Ectodermal cell (in vitro differentiated cells): Measurements from ENCODE around the gene EYS.
"Not testable (repeated sequence)": the region's sequence is repeated elsewhere in the genome, so short reads cannot be mapped to it uniquely, and the experiment has no call there.

Source experiments
- H3K27ac ChIP-seq: 2 replicates; pipeline ENCODE4 v1.7.0; 2013; ENCODE audit warnings: mild to moderate bottlenecking, low read depth, low read length; ENCODE audit not compliant: insufficient read depth, poor library complexity, severe bottlenecking
- H3K27me3 ChIP-seq: 2 replicates; pipeline ENCODE4 v1.7.0; 2013; ENCODE audit warnings: mild to moderate bottlenecking, low read length; ENCODE audit not compliant: insufficient read depth, control insufficient read depth, poor library complexity, severe bottlenecking
- H3K36me3 ChIP-seq: one replicate; pipeline ENCODE4 v1.7.0; 2013; ENCODE audit warnings: low read length; ENCODE audit not compliant: control insufficient read depth, insufficient read depth
- H3K4me1 ChIP-seq: one replicate; pipeline ENCODE4 v1.7.0; 2013; ENCODE audit warnings: low read length; ENCODE audit not compliant: control insufficient read depth, insufficient read depth
- H3K4me3 ChIP-seq: 2 replicates; pipeline ENCODE4 v1.7.0; 2013; ENCODE audit warnings: low read depth, low read length, control low read depth; ENCODE audit not compliant: insufficient read depth
- H3K9me3 ChIP-seq: 2 replicates; pipeline ENCODE4 v1.7.0; 2013; ENCODE audit warnings: mild to moderate bottlenecking, low read length, moderate library complexity; ENCODE audit not compliant: control insufficient read depth
- WGBS, 2 experiments: methylation state at CpG; one replicate each; pipeline ENCODE4 v1.1.7; 2013; ENCODE audit warnings: missing lambda C conversion rate in 2 of 2; 5-methylcytosine and 5-hydroxymethylcytosine counted together

Gene EYS

GRCh38 chr6:64250126-64250525 lies 1456.9 kb downstream of the EYS start:
- no peaks in the 10 kb centered on the region for H3K27me3 ChIP-seq
- WGBS, 2 experiments, result 83 to 87% methylated on average over 3 of the region's 3 CpGs
- H3K27ac ChIP-seq, result no peak overlapping the region
- no peaks in the 10 kb centered on the region for H3K4me1 ChIP-seq
- no peaks in the 10 kb centered on the region for H3K36me3 ChIP-seq
- no peaks in the 10 kb centered on the region for H3K9me3 ChIP-seq
- H3K4me3 ChIP-seq, result no peak overlapping the region

- H3K27ac ChIP-seq, result no peak overlapping the region
- no peak overlapping the region for H3K4me3 ChIP-seq
- no peaks in the 10 kb centered on the region for H3K36me3 ChIP-seq
- H3K4me1 ChIP-seq, result no peaks in the 10 kb centered on the region
- H3K9me3 ChIP-seq, result no peaks in the 10 kb centered on the region
- no peaks in the 10 kb centered on the region for H3K27me3 ChIP-seq
- WGBS, 2 experiments, result 91 to 100% methylated on average over 1 of the region's 1 CpG
These were observed 1457.9 kb downstream of the EYS start for GRCh38 chr6:64249115-64249514.

- H3K27ac ChIP-seq, result no peak overlapping the region
- no peak overlapping the region for H3K4me3 ChIP-seq
- no peaks in the 10 kb centered on the region for H3K36me3 ChIP-seq
- no peaks in the 10 kb centered on the region for H3K9me3 ChIP-seq
- no peaks in the 10 kb centered on the region for H3K4me1 ChIP-seq
- H3K27me3 ChIP-seq, result no peaks in the 10 kb centered on the region
These were observed 1463.4 kb downstream of the EYS start for GRCh38 chr6:64243618-64244017.

- not testable (repeated sequence) for H3K9me3 ChIP-seq, H3K27ac ChIP-seq, H3K4me1 ChIP-seq, H3K27me3 ChIP-seq, H3K4me3 ChIP-seq, H3K36me3 ChIP-seq
- WGBS, 2 experiments, result 85 to 89% methylated on average over 2 of the region's 2 CpGs
These were observed 1468.1 kb downstream of the EYS start for GRCh38 chr6:64238908-64239307.

GRCh38 chr6:64238071-64238470 lies 1469.0 kb downstream of the EYS start:
- H3K4me1 ChIP-seq, result no peaks in the 10 kb centered on the region
- H3K36me3 ChIP-seq, result no peaks in the 10 kb centered on the region
- 95 to 96% methylated on average over 2 of the region's 3 CpGs for WGBS, 2 experiments
- H3K27me3 ChIP-seq, result no peaks in the 10 kb centered on the region
- no peaks in the 10 kb centered on the region for H3K9me3 ChIP-seq
- H3K4me3 ChIP-seq, result no peak overlapping the region
- no peak overlapping the region for H3K27ac ChIP-seq

- 89% methylated on average over 3 of the region's 3 CpGs for WGBS, 2 experiments
- no peaks in the 10 kb centered on the region for H3K27me3 ChIP-seq
- no peaks in the 10 kb centered on the region for H3K4me1 ChIP-seq
- no peak overlapping the region for H3K4me3 ChIP-seq
- no peak overlapping the region for H3K27ac ChIP-seq
- H3K36me3 ChIP-seq, result no peaks in the 10 kb centered on the region
- H3K9me3 ChIP-seq, result no peaks in the 10 kb centered on the region
These were observed 1473.3 kb downstream of the EYS start for GRCh38 chr6:64233746-64234145.

- no peaks in the 10 kb centered on the region for H3K9me3 ChIP-seq
- no peaks in the 10 kb centered on the region for H3K36me3 ChIP-seq
- H3K27ac ChIP-seq, result no peak overlapping the region
- H3K4me3 ChIP-seq, result no peak overlapping the region
- no peaks in the 10 kb centered on the region for H3K4me1 ChIP-seq
- WGBS, 2 experiments, result 100% methylated on average over 1 to 2 of the region's 4 CpGs
- no peaks in the 10 kb centered on the region for H3K27me3 ChIP-seq
These were observed 1475.1 kb downstream of the EYS start for GRCh38 chr6:64231928-64232327.

GRCh38 chr6:64230530-64230929 lies 1476.5 kb downstream of the EYS start:
- no peak overlapping the region for H3K4me3 ChIP-seq
- whole genome bisulfite sequencing, 2 experiments, result 92 to 97% methylated on average over 1 of the region's 1 CpG

GRCh38 chr6:64227863-64228262 lies 1479.2 kb downstream of the EYS start:
- H3K27me3 ChIP-seq, result no peaks in the 10 kb centered on the region
- WGBS, 2 experiments, result 83 to 100% methylated on average over 1 of the region's 1 CpG
- no peak overlapping the region for H3K4me3 ChIP-seq
- no peaks in the 10 kb centered on the region for H3K4me1 ChIP-seq
- no peak overlapping the region for H3K27ac ChIP-seq
- H3K36me3 ChIP-seq, result no peaks in the 10 kb centered on the region
- H3K9me3 ChIP-seq, result no peaks in the 10 kb centered on the region

More at GRCh38 chr6:64230530-64230929, 1476.5 kb downstream of the EYS start:
- no peaks in the 10 kb centered on the region for H3K27me3 ChIP-seq
- H3K27ac ChIP-seq, result no peak overlapping the region
- H3K4me1 ChIP-seq, result no peaks in the 10 kb centered on the region
- no peaks in the 10 kb centered on the region for H3K9me3 ChIP-seq
- H3K36me3 ChIP-seq, result no peaks in the 10 kb centered on the region

- Histone ChIP-seq H3K27me3 (no peaks in the 10 kb centered on the region), H3K4me1 (no peaks in the 10 kb centered on the region), H3K9me3 (no peaks in the 10 kb centered on the region), H3K4me3 (no peak overlapping the region), H3K36me3 (no peaks in the 10 kb centered on the region), H3K27ac (no peak overlapping the region)
These were observed 1481.5 kb downstream of the EYS start for GRCh38 chr6:64225503-64225902.

GRCh38 chr6:64224819-64225218 lies 1482.2 kb downstream of the EYS start:
- Histone ChIP-seq H3K36me3 (no peaks in the 10 kb centered on the region), H3K27me3 (no peaks in the 10 kb centered on the region), H3K4me1 (no peaks in the 10 kb centered on the region), H3K9me3 (no peaks in the 10 kb centered on the region), H3K4me3 (no peak overlapping the region), H3K27ac (no peak overlapping the region)
- WGBS, 2 experiments, result 95 to 97% methylated on average over 1 of the region's 1 CpG
